ENCODE results near the gene STARD9.
"Not testable (repeated sequence)": the region's sequence is repeated elsewhere in the genome, so short reads cannot be mapped to it uniquely, and the experiment has no call there.

GRCh38 chr15:42556550-42557207, 18.7 kb upstream of the STARD9 start:
- not testable (repeated sequence) for TF ChIP-seq POLR2A (IDR thresholded peaks at IDR 0.05; ENCODE audit: extremely low read depth, insufficient read length); CTCF (IDR thresholded peaks at IDR 0.05; ENCODE audit: low read depth, low read length); MAX (IDR thresholded peaks at IDR 0.05; ENCODE audit: low read depth, low read length)
